Measurements from ENCODE around the gene CACTIN.
"Not testable (repeated sequence)": the region's sequence is repeated elsewhere in the genome, so short reads cannot be mapped to it uniquely, and the experiment has no call there.

CACTIN gene

GRCh38 chr19:3585301-3586126 is 41.1 kb downstream of the CACTIN start, which contains the start of gene GIPC3:
Gene GIPC3 (plus strand): TSS chr19:3585478. CDS start chr19:3585598, 120 bp downstream.
- no peak for DNase-seq

- not testable (repeated sequence) for DNase-seq
Measured at GRCh38 chr19:3584036-3584802, 42.4 kb downstream of the CACTIN start.

- DNase-seq, result not testable (repeated sequence)
Measured at GRCh38 chr19:3581792-3582191, 44.8 kb downstream of the CACTIN start.

- no peak for DNase-seq
Measured at GRCh38 chr19:3580156-3580934, 46.2 kb downstream of the CACTIN start.

- no peak for DNase-seq
Measured at GRCh38 chr19:3578390-3578789, 48.2 kb downstream of the CACTIN start.

GRCh38 chr19:3577723-3578344 is 48.8 kb downstream of the CACTIN start:
- no peak for DNase-seq

GRCh38 chr19:3576696-3577443 is 49.7 kb downstream of the CACTIN start:
- no peak for DNase-seq

GRCh38 chr19:3575949-3576673 is 50.5 kb downstream of the CACTIN start:
- no peak for DNase-seq

GRCh38 chr19:3575260-3575741 is 51.3 kb downstream of the CACTIN start:
- peak; percentile 31 for DNase-seq

- DNase-seq, result peak; percentile 88
Measured at GRCh38 chr19:3573858-3574637, 52.5 kb downstream of the CACTIN start.

GRCh38 chr19:3573162-3573857 is 53.3 kb downstream of the CACTIN start:
- DNase-seq, result no peak

- no peak for DNase-seq
Measured at GRCh38 chr19:3572855-3573161, 53.8 kb downstream of the CACTIN start, which contains the start of gene HMG20B. Gene HMG20B (plus strand): TSS chr19:3572944. CDS start chr19:3573310, 366 bp downstream.

GRCh38 chr19:3572132-3572854 is 54.3 kb downstream of the CACTIN start:
- DNase-seq, result peak; percentile 99

GRCh38 chr19:3570606-3571011 is 56.0 kb downstream of the CACTIN start:
- no peak for DNase-seq

- DNase-seq, result not testable (repeated sequence)
Measured at GRCh38 chr19:3570042-3570441, 56.5 kb downstream of the CACTIN start.

GRCh38 chr19:3565139-3565538 is 61.5 kb downstream of the CACTIN start:
- DNase-seq, result no peak

GRCh38 chr19:3563709-3564524 is 62.7 kb downstream of the CACTIN start:
- DNase-seq, result no peak
